ENCODE results near the gene ANKS6.

DNA sequence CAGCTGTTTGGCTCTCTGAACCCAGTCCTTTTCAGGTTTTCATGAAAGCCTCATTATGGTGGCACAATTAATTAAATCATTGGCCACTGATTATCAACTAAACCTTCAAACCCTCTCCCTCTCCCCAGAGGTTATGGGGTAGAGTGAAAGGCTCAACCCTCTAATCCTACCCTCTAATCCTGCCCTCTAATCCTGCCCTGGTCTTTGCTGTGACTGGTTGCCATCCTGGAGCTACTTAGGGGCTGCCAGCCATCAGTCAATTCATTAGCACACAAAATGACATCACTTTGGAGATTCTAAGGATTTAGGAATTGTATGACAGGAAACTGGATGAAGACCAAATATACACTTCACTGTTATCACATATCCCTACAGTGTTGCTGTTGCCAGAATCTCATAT lies 36.1 kb downstream of the ANKS6 start:
- TF ChIP-seq, protein P1, sequence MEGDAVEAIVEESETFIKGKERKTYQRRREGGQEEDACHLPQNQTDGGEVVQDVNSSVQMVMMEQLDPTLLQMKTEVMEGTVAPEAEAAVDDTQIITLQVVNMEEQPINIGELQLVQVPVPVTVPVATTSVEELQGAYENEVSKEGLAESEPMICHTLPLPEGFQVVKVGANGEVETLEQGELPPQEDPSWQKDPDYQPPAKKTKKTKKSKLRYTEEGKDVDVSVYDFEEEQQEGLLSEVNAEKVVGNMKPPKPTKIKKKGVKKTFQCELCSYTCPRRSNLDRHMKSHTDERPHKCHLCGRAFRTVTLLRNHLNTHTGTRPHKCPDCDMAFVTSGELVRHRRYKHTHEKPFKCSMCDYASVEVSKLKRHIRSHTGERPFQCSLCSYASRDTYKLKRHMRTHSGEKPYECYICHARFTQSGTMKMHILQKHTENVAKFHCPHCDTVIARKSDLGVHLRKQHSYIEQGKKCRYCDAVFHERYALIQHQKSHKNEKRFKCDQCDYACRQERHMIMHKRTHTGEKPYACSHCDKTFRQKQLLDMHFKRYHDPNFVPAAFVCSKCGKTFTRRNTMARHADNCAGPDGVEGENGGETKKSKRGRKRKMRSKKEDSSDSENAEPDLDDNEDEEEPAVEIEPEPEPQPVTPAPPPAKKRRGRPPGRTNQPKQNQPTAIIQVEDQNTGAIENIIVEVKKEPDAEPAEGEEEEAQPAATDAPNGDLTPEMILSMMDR (conservative IDR thresholded peaks at IDR 0.05; ENCODE audit: low read depth, low read length) = no peak
- TF ChIP-seq NFE2L2 (IDR thresholded peaks at IDR 0.05; ENCODE audit: low read depth, low read length) (no peak), CHD1 (IDR thresholded peaks at IDR 0.05; ENCODE audit: low read depth, low read length) (no peak), SMC3 (IDR thresholded peaks at IDR 0.05; ENCODE audit: low read depth, low read length) (no peak), RFX5 (IDR thresholded peaks at IDR 0.05; ENCODE audit: low read depth, low read length) (no peak), RCOR1 (IDR thresholded peaks at IDR 0.05; ENCODE audit: insufficient replicate concordance, low read length) (no peak), POLR2A (IDR thresholded peaks at IDR 0.05; ENCODE audit: low read depth, low read length) (no peak), RAD21 (IDR thresholded peaks at IDR 0.05; ENCODE audit: low read length) (no peak), MAFK (IDR thresholded peaks at IDR 0.05; ENCODE audit: low read depth, low read length) (no peak), FOS (IDR thresholded peaks at IDR 0.05; ENCODE audit: low read depth, low read length) (no peak), CEBPB (IDR thresholded peaks at IDR 0.05; ENCODE audit: low read depth, low read length) (no peak), MXI1 (IDR thresholded peaks at IDR 0.05; ENCODE audit: borderline replicate concordance, low read depth, low read length) (no peak), BHLHE40 (IDR thresholded peaks at IDR 0.05; ENCODE audit: low read depth, low read length) (no peak)
- TF ChIP-seq, protein P2, sequence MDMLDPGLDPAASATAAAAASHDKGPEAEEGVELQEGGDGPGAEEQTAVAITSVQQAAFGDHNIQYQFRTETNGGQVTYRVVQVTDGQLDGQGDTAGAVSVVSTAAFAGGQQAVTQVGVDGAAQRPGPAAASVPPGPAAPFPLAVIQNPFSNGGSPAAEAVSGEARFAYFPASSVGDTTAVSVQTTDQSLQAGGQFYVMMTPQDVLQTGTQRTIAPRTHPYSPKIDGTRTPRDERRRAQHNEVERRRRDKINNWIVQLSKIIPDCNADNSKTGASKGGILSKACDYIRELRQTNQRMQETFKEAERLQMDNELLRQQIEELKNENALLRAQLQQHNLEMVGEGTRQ (IDR thresholded peaks at IDR 0.05; ENCODE audit: low read depth, low read length) = no peak

Measured in IMR-90 (cell line).